Mesenchymal stem cell (in vitro differentiated cells and primary cell): ENCODE data around the gene TAOK1.
A peak's percentile ranks its signal among the peaks of the same experiment; 100 is the strongest.

ENCODE experiments used
- DNase-seq: peaks from one replicate; pipeline ENCODE4 v3.0.0-alpha.2; 2013
- H2AFZ ChIP-seq: one replicate; pipeline ENCODE4 v1.6.1; 2013; ENCODE audit warnings: low read depth, mild to moderate bottlenecking, control low read depth, inconsistent platforms, low read length, moderate library complexity
- H2AK5ac ChIP-seq: 2 replicates; pipeline ENCODE4 v1.6.1; 2013; ENCODE audit warnings: low read length, moderate library complexity, mild to moderate bottlenecking, inconsistent platforms; ENCODE audit not compliant: severe bottlenecking
- H2BK120ac ChIP-seq: one replicate; pipeline ENCODE4 v1.6.1; 2013; ENCODE audit warnings: low read depth, mild to moderate bottlenecking, inconsistent platforms, low read length, moderate library complexity
- H2BK12ac ChIP-seq, 2 experiments: one replicate each; pipeline ENCODE4 v1.6.1; 2013; ENCODE audit warnings: inconsistent platforms in 2 of 2, low read length in 2 of 2, mild to moderate bottlenecking in 2 of 2, moderate library complexity in 2 of 2, control low read depth in 1 of 2
- H2BK15ac ChIP-seq: one replicate; pipeline ENCODE4 v1.6.1; 2013; ENCODE audit warnings: mild to moderate bottlenecking, low read depth, inconsistent platforms; ENCODE audit not compliant: poor library complexity, severe bottlenecking
- H2BK5ac ChIP-seq: 2 replicates; pipeline ENCODE4 v1.6.1; 2013; ENCODE audit warnings: low read depth, mild to moderate bottlenecking, low read length, control low read depth, inconsistent platforms; ENCODE audit not compliant: poor library complexity, severe bottlenecking
- H3K14ac ChIP-seq, 2 experiments: one replicate each; pipeline ENCODE4 v1.6.1; 2013; ENCODE audit warnings: inconsistent platforms in 2 of 2, low read length in 2 of 2, control low read depth in 1 of 2, mild to moderate bottlenecking in 1 of 2, moderate library complexity in 1 of 2
- H3K18ac ChIP-seq, 2 experiments: one replicate each; pipeline ENCODE4 v1.6.1; 2013; ENCODE audit warnings: inconsistent platforms in 2 of 2, low read length in 2 of 2, control low read depth in 1 of 2, low read depth in 1 of 2, mild to moderate bottlenecking in 1 of 2
- H3K23ac ChIP-seq, 2 experiments: one replicate each; pipeline ENCODE4 v1.6.1; 2013; ENCODE audit warnings: inconsistent platforms in 2 of 2, low read length in 2 of 2, mild to moderate bottlenecking in 2 of 2, moderate library complexity in 2 of 2, control low read depth in 1 of 2
- H3K27ac ChIP-seq: 2 replicates; pipeline ENCODE4 v1.5.1; 2013; ENCODE audit warnings: mild to moderate bottlenecking, moderate library complexity, low read length, control low read depth, inconsistent platforms; ENCODE audit not compliant: poor library complexity, severe bottlenecking
- H3K27me3 ChIP-seq, 2 experiments: 2 replicates each; pipeline versions ENCODE4 v1.6.1 to v1.7.0; 2013; ENCODE audit warnings: low read length in 2 of 2, mild to moderate bottlenecking in 2 of 2, moderate library complexity in 2 of 2, control low read depth in 1 of 2, inconsistent platforms in 1 of 2; ENCODE audit not compliant: control insufficient read depth in 1 of 2, insufficient read depth in 1 of 2
- H3K36me3 ChIP-seq, 2 experiments: 2 replicates each; pipeline versions ENCODE4 v1.6.1 to v1.7.0; 2013; ENCODE audit warnings: low read length in 2 of 2, control low read depth in 1 of 2, inconsistent platforms in 1 of 2, low read depth in 1 of 2, mild to moderate bottlenecking in 1 of 2; ENCODE audit not compliant: insufficient read depth in 2 of 2, control insufficient read depth in 1 of 2
- H3K4ac ChIP-seq, 2 experiments: one replicate each; pipeline ENCODE4 v1.6.1; 2013; ENCODE audit warnings: inconsistent platforms in 2 of 2, low read length in 2 of 2, mild to moderate bottlenecking in 2 of 2, moderate library complexity in 2 of 2, control low read depth in 1 of 2, low read depth in 1 of 2
- H3K4me1 ChIP-seq: 2 replicates; pipeline ENCODE4 v1.6.1; 2013; ENCODE audit warnings: low read depth, low read length, control low read depth; ENCODE audit not compliant: control insufficient read depth, insufficient read depth
- H3K4me2 ChIP-seq: 2 replicates; pipeline ENCODE4 v1.6.1; 2013; ENCODE audit warnings: low read length, mild to moderate bottlenecking, inconsistent platforms; ENCODE audit not compliant: poor library complexity, severe bottlenecking
- H3K4me3 ChIP-seq, 2 experiments: 2 replicates each; pipeline versions ENCODE4 v1.5.1 to v1.7.0; 2013; ENCODE audit warnings: low read length in 2 of 2, mild to moderate bottlenecking in 2 of 2, control low read depth in 1 of 2, low read depth in 1 of 2; ENCODE audit not compliant: insufficient read depth in 1 of 2
- H3K79me1 ChIP-seq: replicated peaks from 2 replicates; pipeline ENCODE4 v1.6.1; 2013; ENCODE audit warnings: mild to moderate bottlenecking, control low read depth, low read length, inconsistent platforms; ENCODE audit not compliant: poor library complexity, severe bottlenecking
- H3K9ac ChIP-seq: 2 replicates; pipeline ENCODE4 v1.7.0; 2013; ENCODE audit warnings: mild to moderate bottlenecking, low read length, moderate library complexity
- H3K9me3 ChIP-seq: 2 replicates; pipeline ENCODE4 v1.7.0; 2013; ENCODE audit warnings: mild to moderate bottlenecking, low read length; ENCODE audit not compliant: control insufficient read depth
- H4K8ac ChIP-seq: one replicate; pipeline ENCODE4 v1.6.1; 2013; ENCODE audit warnings: inconsistent platforms, mild to moderate bottlenecking, low read length, moderate library complexity
- H4K91ac ChIP-seq: one replicate; pipeline ENCODE4 v1.6.1; 2013; ENCODE audit warnings: mild to moderate bottlenecking, low read length, inconsistent platforms
- WGBS: methylation state at CpG from one replicate; pipeline ENCODE4 v1.1.7; 2013; ENCODE audit warnings: mixed read lengths; 5-methylcytosine and 5-hydroxymethylcytosine counted together

TAOK1 gene

DNA sequence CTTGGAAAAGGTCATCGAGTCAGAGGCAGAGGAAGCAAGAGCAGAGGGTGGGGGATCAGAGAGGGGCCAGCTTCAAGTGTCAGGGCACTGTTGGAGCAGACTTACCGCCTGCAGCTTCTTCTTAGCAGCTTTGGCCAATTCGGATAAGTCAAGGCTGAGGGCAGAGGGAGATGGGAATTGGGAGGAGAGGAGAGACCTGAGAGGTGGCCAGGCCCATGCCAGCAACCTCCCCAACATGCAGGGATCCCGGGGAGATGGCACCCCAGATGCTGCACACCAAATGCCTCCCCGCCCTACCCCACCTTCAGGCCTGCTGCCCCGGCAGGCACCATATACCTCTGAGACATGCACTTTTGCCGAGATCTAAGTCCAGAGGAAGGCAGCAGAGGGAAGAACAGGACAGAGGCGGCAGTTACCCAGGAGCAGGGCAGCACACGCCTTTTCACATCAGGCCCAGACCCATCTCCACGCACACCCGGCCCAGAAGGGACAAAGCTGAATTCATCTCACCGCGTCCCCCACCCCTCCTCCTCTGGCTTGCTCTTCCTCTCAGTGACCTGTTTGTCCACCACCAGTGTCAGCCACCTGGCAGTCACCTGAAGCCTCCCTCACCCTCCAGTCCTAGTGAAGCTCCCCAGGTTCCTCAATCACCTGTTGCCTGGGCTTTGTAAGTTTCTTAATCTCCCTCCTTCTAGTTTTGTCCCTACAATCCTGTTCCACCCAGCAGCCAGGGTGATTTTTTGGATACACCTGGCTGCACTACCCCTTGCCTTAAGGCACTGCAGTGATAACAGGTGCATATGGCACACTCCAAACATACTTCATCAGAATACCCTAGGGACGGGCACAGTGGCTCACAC lies 188.7 kb downstream of the TAOK1 start:
- no peaks in the 10 kb centered on the region for H3K27me3 ChIP-seq
- H2AK5ac ChIP-seq, result no peak overlapping the region
- no peak overlapping the region for H3K14ac ChIP-seq
- no peak overlapping the region for H3K18ac ChIP-seq
- H2BK15ac ChIP-seq, result no peak overlapping the region
- no peak overlapping the region for H3K27ac ChIP-seq
- H2BK120ac ChIP-seq, result no peak overlapping the region
- no peak overlapping the region for H3K4me3 ChIP-seq
- no peak overlapping the region for H3K23ac ChIP-seq
- no peak for DNase-seq
- peaks cover 12% of the 10 kb centered on the region for H3K4me1 ChIP-seq
- peaks cover 50% of the 10 kb centered on the region for H3K79me1 ChIP-seq
- H3K4me2 ChIP-seq, result no peak overlapping the region
- no peak overlapping the region for H2AFZ ChIP-seq
- H3K36me3 ChIP-seq, result peaks cover 88 to 96% of the 10 kb centered on the region in 2 experiments
- H3K9ac ChIP-seq, result no peak overlapping the region
- H3K9me3 ChIP-seq, result no peaks in the 10 kb centered on the region
- H4K91ac ChIP-seq, result no peak overlapping the region
- H4K8ac ChIP-seq, result no peak overlapping the region
- no peak overlapping the region for H2BK12ac ChIP-seq
- WGBS, result 93% methylated on average over 14 of the region's 14 CpGs
- H2BK5ac ChIP-seq, result no peak overlapping the region
- H3K4ac ChIP-seq, result no peak overlapping the region

DNA sequence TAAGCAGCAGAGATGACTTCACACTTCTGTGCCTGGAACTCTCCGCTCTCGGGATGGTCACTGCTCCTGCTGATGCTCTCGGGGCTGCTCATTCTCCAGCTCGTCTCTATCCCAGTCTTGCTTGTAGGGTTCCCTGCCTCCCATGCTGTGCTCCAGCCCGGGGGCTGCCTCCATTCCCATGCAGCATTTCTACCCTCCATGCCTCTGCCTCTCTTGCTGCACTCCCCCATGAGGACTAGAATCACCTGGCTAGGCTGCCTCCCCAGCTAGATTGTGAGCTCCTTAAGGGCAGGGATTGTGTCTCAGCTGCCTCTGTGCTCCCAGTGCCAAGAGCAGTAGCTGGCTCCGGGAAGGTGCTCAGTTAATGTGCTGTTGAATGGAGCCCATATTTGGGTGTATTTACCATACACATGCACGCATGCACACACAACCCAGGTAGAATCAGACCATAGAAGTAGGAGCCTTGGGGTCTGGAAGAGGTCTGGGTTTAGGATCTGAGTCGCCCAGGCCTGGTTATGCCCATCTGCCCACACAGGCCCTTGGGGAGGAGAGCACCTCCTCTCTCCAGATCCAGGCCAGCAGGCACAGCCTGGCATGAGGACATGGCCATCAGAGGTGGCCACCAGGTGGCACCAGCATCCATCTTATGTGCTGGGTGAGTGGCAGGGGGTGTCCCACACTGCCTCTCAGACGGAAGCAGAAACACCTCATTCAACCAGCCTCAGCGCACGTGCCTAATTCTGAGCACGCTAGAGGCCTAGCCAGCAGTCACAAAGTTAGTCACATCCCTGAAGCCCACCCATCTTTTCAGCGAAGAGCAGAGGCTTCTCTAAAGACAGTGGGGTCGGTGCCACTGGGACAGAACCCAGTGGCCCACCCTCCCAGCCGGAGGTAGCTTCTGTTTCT lies 190.0 kb downstream of the TAOK1 start:
- Histone ChIP-seq H3K23ac (no peak overlapping the region), H4K91ac (peak overlapping the region; percentile 2), H3K27ac (no peak overlapping the region), H3K9ac (no peak overlapping the region), H3K79me1 (peaks cover 46% of the 10 kb centered on the region), H3K4me3 (no peak overlapping the region), H2AK5ac (no peak overlapping the region), H2BK12ac (no peak overlapping the region), H2BK120ac (no peak overlapping the region), H3K4ac (peak overlapping the region in 1 of 2 experiments; percentile 9), H3K9me3 (no peaks in the 10 kb centered on the region), H3K18ac (no peak overlapping the region), H3K14ac (no peak overlapping the region), H3K36me3 (peaks cover 76 to 84% of the 10 kb centered on the region in 2 experiments), H2BK15ac (no peak overlapping the region), H3K4me2 (no peak overlapping the region), H3K27me3 (no peaks in the 10 kb centered on the region), H2AFZ (no peak overlapping the region), H2BK5ac (no peak overlapping the region), H4K8ac (no peak overlapping the region), H3K4me1 (peaks cover 20% of the 10 kb centered on the region)
- 78% methylated on average over 14 of the region's 15 CpGs for WGBS
- peak; percentile 79 for DNase-seq

DNA sequence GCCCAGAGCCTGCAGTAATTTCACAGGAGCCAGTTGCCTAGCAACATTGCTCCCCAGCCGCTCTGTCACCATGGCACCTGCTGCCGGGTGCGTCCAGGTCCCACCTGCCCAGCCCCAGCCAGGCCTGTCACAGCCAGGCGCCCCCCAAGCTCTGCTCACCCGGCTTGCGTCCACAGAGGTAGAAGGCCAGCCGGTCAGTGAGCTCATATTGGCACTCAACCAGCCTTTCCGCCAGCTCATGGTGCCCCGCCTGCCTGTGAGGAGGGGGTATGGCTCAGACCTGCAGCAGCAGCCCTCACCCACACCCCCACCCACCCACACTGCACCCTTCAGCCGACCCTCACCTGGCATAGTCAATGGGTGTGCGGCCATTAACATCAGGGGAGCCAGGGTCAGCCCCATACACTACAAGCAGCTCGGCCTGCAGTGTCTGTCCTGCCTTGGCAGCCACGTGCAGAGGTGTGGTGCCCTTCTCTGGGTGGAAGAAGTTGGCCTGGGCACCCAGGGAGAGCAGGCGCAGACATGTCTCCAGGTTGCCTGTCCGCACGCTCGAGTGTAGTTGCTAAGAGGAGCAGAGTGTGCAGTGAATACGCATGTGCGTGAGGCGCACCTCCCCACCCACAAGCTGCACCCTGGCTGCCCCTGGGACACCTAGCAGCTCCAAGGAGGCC lies 191.6 kb downstream of the TAOK1 start:
- H3K79me1 ChIP-seq, result peaks cover 46% of the 10 kb centered on the region
- no peak overlapping the region for H3K27ac ChIP-seq
- no peaks in the 10 kb centered on the region for H3K9me3 ChIP-seq
- H3K4me2 ChIP-seq, result no peak overlapping the region
- H3K4ac ChIP-seq, result no peak overlapping the region
- DNase-seq, result no peak
- H3K36me3 ChIP-seq, result peaks cover 60 to 68% of the 10 kb centered on the region in 2 experiments
- H3K4me1 ChIP-seq, result peaks cover 31% of the 10 kb centered on the region
- no peak overlapping the region for H4K8ac ChIP-seq
- H3K4me3 ChIP-seq, result no peak overlapping the region
- H2BK5ac ChIP-seq, result no peak overlapping the region
- no peak overlapping the region for H2AFZ ChIP-seq
- no peak overlapping the region for H2BK12ac ChIP-seq
- no peak overlapping the region for H4K91ac ChIP-seq
- no peak overlapping the region for H2AK5ac ChIP-seq
- H2BK120ac ChIP-seq, result no peak overlapping the region
- H3K27me3 ChIP-seq, result no peaks in the 10 kb centered on the region
- H3K14ac ChIP-seq, result no peak overlapping the region
- no peak overlapping the region for H3K9ac ChIP-seq
- no peak overlapping the region for H2BK15ac ChIP-seq
- H3K23ac ChIP-seq, result no peak overlapping the region
- 95% methylated on average over 20 of the region's 20 CpGs for WGBS
- H3K18ac ChIP-seq, result no peak overlapping the region
